ENCODE measurements around the gene TAS2R42.

The TAS2R42 gene

GRCh38 chr12:11178250-11178649 lies 8.5 kb downstream of the TAS2R42 start:
- Histone ChIP-seq H3K9ac (ENCODE audit: low read length) (no peak overlapping the region), H4K20me1 (ENCODE audit: insufficient read depth, low read length) (no peaks in the 10 kb centered on the region), H3K27ac (ENCODE audit: low read depth, low read length, poor library complexity, severe bottlenecking) (no peak overlapping the region), H3K4me2 (ENCODE audit: low read length) (no peak overlapping the region), H3K79me2 (ENCODE audit: insufficient read depth, low read length) (peaks cover 8% of the 10 kb centered on the region), H3K9me2 (ENCODE audit: low read depth, low read length) (no peaks in the 10 kb centered on the region), H3K36me3 (ENCODE audit: insufficient read depth, low read length) (peaks cover 20% of the 10 kb centered on the region), H3K27me3 (ENCODE audit: insufficient read depth, low read length) (no peaks in the 10 kb centered on the region), H2AFZ (ENCODE audit: low read length) (no peak overlapping the region), H3K4me1 (ENCODE audit: insufficient read depth, low read length, severe bottlenecking) (peaks cover 3% of the 10 kb centered on the region), H3K9me3 (ENCODE audit: low read length) (no peaks in the 10 kb centered on the region), H3F3A (ENCODE audit: insufficient read depth, low read length) (no peaks in the 10 kb centered on the region), H3K4me3 (ENCODE audit: low read depth, low read length, poor library complexity, severe bottlenecking) (no peak overlapping the region)
- no peak for TF ChIP-seq EZH2 (IDR thresholded peaks at IDR 0.05; ENCODE audit: borderline replicate concordance, low read length)

- TF ChIP-seq EZH2 (IDR thresholded peaks at IDR 0.05; ENCODE audit: borderline replicate concordance, low read length), result no peak
- peaks cover 44% of the 10 kb centered on the region for H3K79me2 ChIP-seq (ENCODE audit: insufficient read depth, low read length)
- no peak overlapping the region for H2AFZ ChIP-seq (ENCODE audit: low read length)
- H3F3A ChIP-seq (ENCODE audit: insufficient read depth, low read length), result no peaks in the 10 kb centered on the region
- H3K9ac ChIP-seq (ENCODE audit: low read length), result no peak overlapping the region
- H4K20me1 ChIP-seq (ENCODE audit: insufficient read depth, low read length), result no peaks in the 10 kb centered on the region
- H3K9me3 ChIP-seq (ENCODE audit: low read length), result no peaks in the 10 kb centered on the region
- peaks cover 3% of the 10 kb centered on the region; the same call in 1 of the 2 replicates for H3K27me3 ChIP-seq (ENCODE audit: insufficient read depth, low read length)
- H3K36me3 ChIP-seq (ENCODE audit: insufficient read depth, low read length), result peaks cover 44% of the 10 kb centered on the region
- H3K27ac ChIP-seq (ENCODE audit: low read depth, low read length, poor library complexity, severe bottlenecking), result no peak overlapping the region
- no peak overlapping the region for H3K4me2 ChIP-seq (ENCODE audit: low read length)
- no peaks in the 10 kb centered on the region for H3K9me2 ChIP-seq (ENCODE audit: low read depth, low read length)
- peaks cover 38% of the 10 kb centered on the region for H3K4me1 ChIP-seq (ENCODE audit: insufficient read depth, low read length, severe bottlenecking)
- no peak overlapping the region for H3K4me3 ChIP-seq (ENCODE audit: low read depth, low read length, poor library complexity, severe bottlenecking)
Measured at GRCh38 chr12:11174022-11174421, 12.7 kb downstream of the TAS2R42 start.

- Histone ChIP-seq H2AFZ (ENCODE audit: low read length) (no peak overlapping the region; the same call in 1 of the 2 replicates), H3K9me2 (ENCODE audit: low read depth, low read length) (no peaks in the 10 kb centered on the region), H3K9ac (ENCODE audit: low read length) (peak overlapping the region; percentile 73), H3K9me3 (ENCODE audit: low read length) (no peaks in the 10 kb centered on the region), H3K27me3 (ENCODE audit: insufficient read depth, low read length) (peaks cover 3% of the 10 kb centered on the region; the same call in 1 of the 2 replicates), H3F3A (ENCODE audit: insufficient read depth, low read length) (no peaks in the 10 kb centered on the region), H3K36me3 (ENCODE audit: insufficient read depth, low read length) (peaks cover 52% of the 10 kb centered on the region), H3K4me2 (ENCODE audit: low read length) (peak overlapping the region; percentile 96), H3K79me2 (ENCODE audit: insufficient read depth, low read length) (peaks cover 61% of the 10 kb centered on the region), H3K4me3 (ENCODE audit: low read depth, low read length, poor library complexity, severe bottlenecking) (peak overlapping the region; percentile 90), H4K20me1 (ENCODE audit: insufficient read depth, low read length) (no peaks in the 10 kb centered on the region), H3K4me1 (ENCODE audit: insufficient read depth, low read length, severe bottlenecking) (peaks cover 41% of the 10 kb centered on the region), H3K27ac (ENCODE audit: low read depth, low read length, poor library complexity, severe bottlenecking) (peak overlapping the region; percentile 87)
- TF ChIP-seq CTCF (IDR thresholded peaks at IDR 0.05; ENCODE audit: low read length) (no peak), EZH2 (IDR thresholded peaks at IDR 0.05; ENCODE audit: borderline replicate concordance, low read length) (no peak)
Measured at GRCh38 chr12:11171969-11172675, 14.6 kb downstream of the TAS2R42 start.

- no peak for TF ChIP-seq CTCF (IDR thresholded peaks at IDR 0.05; ENCODE audit: low read length)
- TF ChIP-seq EZH2 (IDR thresholded peaks at IDR 0.05; ENCODE audit: borderline replicate concordance, low read length), result no peak
- Histone ChIP-seq H3F3A (ENCODE audit: insufficient read depth, low read length) (no peaks in the 10 kb centered on the region), H3K9me3 (ENCODE audit: low read length) (no peaks in the 10 kb centered on the region), H3K4me3 (ENCODE audit: low read depth, low read length, poor library complexity, severe bottlenecking) (peak within 1 kb of the TSS; percentile 90), H3K27ac (ENCODE audit: low read depth, low read length, poor library complexity, severe bottlenecking) (peak within 1 kb of the TSS; percentile 87), H2AFZ (ENCODE audit: low read length) (no peak within 1 kb of the TSS; the same call in 1 of the 2 replicates), H3K79me2 (ENCODE audit: insufficient read depth, low read length) (peaks cover 69% of the 10 kb centered on the region), H3K4me2 (ENCODE audit: low read length) (peak within 1 kb of the TSS; percentile 96), H4K20me1 (ENCODE audit: insufficient read depth, low read length) (no peaks in the 10 kb centered on the region), H3K9ac (ENCODE audit: low read length) (peak within 1 kb of the TSS; percentile 73), H3K36me3 (ENCODE audit: insufficient read depth, low read length) (peaks cover 59% of the 10 kb centered on the region), H3K4me1 (ENCODE audit: insufficient read depth, low read length, severe bottlenecking) (peaks cover 41% of the 10 kb centered on the region), H3K27me3 (ENCODE audit: insufficient read depth, low read length) (peaks cover 3% of the 10 kb centered on the region; the same call in 1 of the 2 replicates), H3K9me2 (ENCODE audit: low read depth, low read length) (no peaks in the 10 kb centered on the region)
Measured at GRCh38 chr12:11171145-11171968, 15.4 kb downstream of the TAS2R42 start, which contains the start of gene SMIM10L1. Gene SMIM10L1, plus strand, starts transcription at chr12:11171194. Its CDS starts 163 bp downstream, at chr12:11171357.

Data from OCI-LY1 (cell line).